A673 (cell line): ENCODE results near the gene AMBRA1. TPM values are rescaled to one million over a fixed set of nuclear protein-coding genes. Genes with fewer than 3 reads are reported as not detected.

Experiments
- BruUV-seq: library from RNA; stranded (reverse); fragments of 400-500 nt; replicated peaks from 2 replicates; lab custom pipeline; 2021; lab: Mats Ljungman, UMichigan
- CTCF ChIA-PET: fragments of 300-600 bp; sonication (Branson Sonifier 250); formaldehyde crosslinking; loops from one replicate; lab custom pipeline; 2022; ENCODE audit warnings: antibody characterized with exemption; lab: Charles Lee
- POLR2A ChIA-PET: fragments of 300-600 bp; sonication (Branson Sonifier 250); formaldehyde crosslinking; loops from one replicate; lab custom pipeline; 2022; ENCODE audit warnings: antibody characterized with exemption; ENCODE audit not compliant: low non-redundant PET; lab: Charles Lee
- DNase-seq: peaks from one replicate; pipeline ENCODE4 v3.0.0-alpha.2; 2015; ENCODE audit warnings: low spot score
- H3K27ac ChIP-seq: fragments of 200-600 bp; sonication (generic); 2 replicates; pipeline ENCODE4 v1.5.1; 2016; ENCODE audit warnings: mixed run types, low read depth, mild to moderate bottlenecking, mixed read lengths, antibody characterized with exemption, low read length; ENCODE audit not compliant: poor library complexity, severe bottlenecking
- H3K27me3 ChIP-seq: fragments of 200-600 bp; sonication (generic); replicated peaks from 2 replicates; pipeline ENCODE4 v1.6.1; 2017; ENCODE audit warnings: mixed run types, low read depth, mild to moderate bottlenecking, mixed read lengths, antibody characterized with exemption, low read length; ENCODE audit not compliant: insufficient read depth, poor library complexity
- H3K36me3 ChIP-seq: fragments of 200-600 bp; sonication (generic); 2 replicates; pipeline ENCODE4 v1.6.1; 2016; ENCODE audit warnings: mixed run types, mild to moderate bottlenecking, mixed read lengths, antibody characterized with exemption, low read length; ENCODE audit not compliant: insufficient read depth, poor library complexity, severe bottlenecking
- H3K4me1 ChIP-seq: fragments of 200-600 bp; sonication (generic); 2 replicates; pipeline ENCODE4 v1.6.1; 2017; ENCODE audit warnings: mixed run types, mild to moderate bottlenecking, mixed read lengths, antibody characterized with exemption, low read length; ENCODE audit not compliant: insufficient read depth, poor library complexity, severe bottlenecking
- H3K4me3 ChIP-seq: fragments of 200-600 bp; sonication (generic); 2 replicates; pipeline ENCODE4 v1.5.1; 2016; ENCODE audit warnings: low read depth, mixed run types, mild to moderate bottlenecking, mixed read lengths, low read length; ENCODE audit not compliant: poor library complexity, severe bottlenecking
- H3K9me3 ChIP-seq: fragments of 200-600 bp; sonication (generic); 2 replicates; pipeline ENCODE4 v1.6.1; 2016; ENCODE audit warnings: mixed run types, low read depth, mild to moderate bottlenecking, mixed read lengths, antibody characterized with exemption, low read length; ENCODE audit not compliant: poor library complexity, severe bottlenecking
- CTCF ChIP-seq: fragments of 300-800, 200-600 bp; sonication (generic); conservative IDR thresholded peaks from 2 replicates; pipeline ENCODE4 v1.5.1; 2017; ENCODE audit warnings: low read depth, mild to moderate bottlenecking, antibody characterized with exemption, low read length, moderate library complexity, mixed read lengths
- EZH2 ChIP-seq: fragments of 200-600 bp; sonication (generic); IDR thresholded peaks from 2 replicates; pipeline ENCODE4 v1.6.1; 2017; ENCODE audit warnings: borderline replicate concordance, low read depth, mild to moderate bottlenecking, mixed read lengths, antibody characterized with exemption, low read length; ENCODE audit not compliant: poor library complexity, severe bottlenecking
- intact Hi-C: fragments of 100-400 bp; cut with micrococcal nuclease; formaldehyde crosslinking; loops from one replicate; pipeline ENCODE4 v1.10.0; 2022; ENCODE audit not compliant: unreplicated experiment
- total RNA-seq: library from RNA; stranded (reverse); gene quantifications from 2 replicates; pipeline ENCODE4 v1.2.3, GENCODE V29; 2021

The AMBRA1 gene
- total RNA-seq, 1 experiment from 2014 or later = 78.1 TPM

DNA sequence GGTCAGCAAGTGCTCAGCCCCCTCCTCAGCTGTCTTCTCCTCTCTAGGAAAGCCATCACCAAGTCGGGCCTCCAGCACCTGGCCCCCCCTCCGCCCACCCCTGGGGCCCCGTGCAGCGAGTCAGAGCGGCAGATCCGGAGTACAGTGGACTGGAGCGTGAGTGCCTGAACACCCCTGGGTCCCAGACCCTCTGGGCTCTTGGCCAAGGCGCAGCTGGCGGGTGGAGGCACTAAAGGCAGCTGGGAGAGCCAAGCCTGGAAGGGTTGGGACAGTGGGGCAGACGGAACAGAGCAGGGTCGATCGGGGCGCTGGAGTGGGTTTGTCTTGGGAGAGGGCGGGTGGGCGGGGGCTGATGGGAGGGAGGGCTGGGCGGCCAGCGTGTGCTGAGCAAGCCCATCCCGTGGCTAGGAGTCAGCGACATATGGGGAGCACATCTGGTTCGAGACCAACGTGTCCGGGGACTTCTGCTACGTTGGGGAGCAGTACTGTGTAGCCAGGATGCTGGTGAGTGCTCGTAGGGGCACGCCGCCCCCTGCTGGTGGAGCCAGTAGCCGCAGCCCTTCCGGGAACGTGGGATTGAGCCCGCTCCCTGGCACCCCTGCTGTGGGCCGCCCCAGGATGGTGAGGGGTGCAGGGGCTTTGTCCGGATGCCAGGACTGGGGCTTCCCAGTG is 226.4 kb downstream of the AMBRA1 start:
- Histone ChIP-seq H3K4me1 (peaks cover 14% of the 10 kb centered on the region), H3K4me3 (no peak overlapping the region), H3K27ac (no peak overlapping the region), H3K9me3 (no peaks in the 10 kb centered on the region), H3K36me3 (peaks cover 23% of the 10 kb centered on the region), H3K27me3 (no peaks in the 10 kb centered on the region)
- intact Hi-C loops = no loop called here
- peak; percentile 88 for DNase-seq
- BruUV-seq = no TSS peak
- ChIA-PET POLR2A (no interaction called here), CTCF (interaction anchor here (0.6 to 1.3 kb wide), 3 partner anchors 15 to 20 kb away, joined by 4 to 5 read pairs (median 5); partner anchors contain the start of gene DGKZ)
- TF ChIP-seq EZH2 (no peak), CTCF (peak; percentile 98)

GRCh38 chr11:46366661-46367161 is 227.1 kb downstream of the AMBRA1 start:
- DNase-seq = no peak
- H3K4me1 ChIP-seq = peaks cover 21% of the 10 kb centered on the region
- intact Hi-C loops = no loop called here
- peaks cover 19% of the 10 kb centered on the region for H3K36me3 ChIP-seq
- no peaks in the 10 kb centered on the region for H3K9me3 ChIP-seq
- TF ChIP-seq EZH2 (no peak), CTCF (no peak)
- no TSS peak for BruUV-seq
- no peak overlapping the region for H3K4me3 ChIP-seq
- ChIA-PET POLR2A (no interaction called here), CTCF (interaction anchor here (0.6 to 1.7 kb wide), 4 partner anchors 14 to 20 kb away, joined by 4 to 5 read pairs (median 5); partner anchors contain the start of gene DGKZ)
- peak overlapping the region; percentile 47 for H3K27ac ChIP-seq
- no peaks in the 10 kb centered on the region for H3K27me3 ChIP-seq

GRCh38 chr11:46366260-46366659 is 227.6 kb downstream of the AMBRA1 start:
- DNase-seq = no peak
- TF ChIP-seq EZH2 (no peak), CTCF (no peak)
- no peak overlapping the region for H3K4me3 ChIP-seq
- H3K27ac ChIP-seq = peak overlapping the region; percentile 47
- ChIA-PET CTCF (interaction anchor here (1.7 to 1.8 kb wide), 2 partner anchors 14 to 19 kb away, joined by 5 to 13 read pairs; partner anchors contain the start of gene DGKZ), POLR2A (interaction anchor here (0.6 kb wide), 1 partner anchor 8 kb away, joined by 3 read pairs; no protein-coding TSS in a partner anchor)
- BruUV-seq = no TSS peak
- peaks cover 18% of the 10 kb centered on the region for H3K36me3 ChIP-seq
- intact Hi-C loops = no loop called here
- H3K27me3 ChIP-seq = no peaks in the 10 kb centered on the region
- H3K4me1 ChIP-seq = peaks cover 26% of the 10 kb centered on the region
- H3K9me3 ChIP-seq = no peaks in the 10 kb centered on the region
